ENCODE results near the gene SPACA9.

DNA sequence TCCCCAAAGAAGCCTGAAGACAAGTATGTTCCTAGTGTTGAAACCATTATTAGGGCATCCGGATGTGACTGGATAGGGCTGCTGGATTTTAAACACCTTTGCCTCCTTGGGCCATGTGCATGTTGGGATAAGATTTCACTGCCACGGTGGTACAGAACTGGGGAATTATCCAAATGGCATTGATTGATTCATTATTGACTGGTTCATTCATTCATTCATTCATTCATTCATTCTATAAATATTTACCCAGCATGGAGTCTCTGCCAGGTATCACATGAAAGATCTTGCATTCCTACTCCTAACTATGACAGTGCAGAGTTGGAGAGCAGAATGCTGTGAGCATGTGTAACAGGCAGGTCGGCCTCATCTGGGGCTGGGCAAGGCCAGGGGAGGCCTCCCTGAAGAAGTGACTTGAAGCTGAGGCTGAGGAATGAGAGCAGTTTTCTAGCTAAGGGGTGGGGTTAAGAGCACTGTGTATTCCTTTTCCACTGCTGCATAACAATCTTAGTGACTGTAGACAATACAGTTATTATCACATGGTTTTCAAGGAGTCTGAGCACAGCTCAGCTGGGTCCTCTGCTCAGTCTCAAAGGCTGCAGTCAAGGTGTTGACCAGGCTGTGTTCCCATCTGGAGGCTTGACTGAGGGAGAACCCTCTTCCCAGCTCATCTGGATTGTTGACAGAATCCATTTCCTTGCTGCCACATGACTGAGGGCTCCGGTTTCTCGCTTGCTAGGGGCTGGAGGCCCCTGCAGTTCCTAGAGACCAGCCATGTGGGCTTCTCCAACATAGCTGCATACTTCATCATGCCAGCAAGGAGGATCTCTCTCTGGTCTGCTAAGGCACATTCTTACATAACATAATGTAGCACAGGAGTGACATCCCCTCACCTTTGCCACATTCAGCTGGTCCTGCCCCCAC is 36.3 kb upstream of the SPACA9 start:
- TF ChIP-seq, protein P1, sequence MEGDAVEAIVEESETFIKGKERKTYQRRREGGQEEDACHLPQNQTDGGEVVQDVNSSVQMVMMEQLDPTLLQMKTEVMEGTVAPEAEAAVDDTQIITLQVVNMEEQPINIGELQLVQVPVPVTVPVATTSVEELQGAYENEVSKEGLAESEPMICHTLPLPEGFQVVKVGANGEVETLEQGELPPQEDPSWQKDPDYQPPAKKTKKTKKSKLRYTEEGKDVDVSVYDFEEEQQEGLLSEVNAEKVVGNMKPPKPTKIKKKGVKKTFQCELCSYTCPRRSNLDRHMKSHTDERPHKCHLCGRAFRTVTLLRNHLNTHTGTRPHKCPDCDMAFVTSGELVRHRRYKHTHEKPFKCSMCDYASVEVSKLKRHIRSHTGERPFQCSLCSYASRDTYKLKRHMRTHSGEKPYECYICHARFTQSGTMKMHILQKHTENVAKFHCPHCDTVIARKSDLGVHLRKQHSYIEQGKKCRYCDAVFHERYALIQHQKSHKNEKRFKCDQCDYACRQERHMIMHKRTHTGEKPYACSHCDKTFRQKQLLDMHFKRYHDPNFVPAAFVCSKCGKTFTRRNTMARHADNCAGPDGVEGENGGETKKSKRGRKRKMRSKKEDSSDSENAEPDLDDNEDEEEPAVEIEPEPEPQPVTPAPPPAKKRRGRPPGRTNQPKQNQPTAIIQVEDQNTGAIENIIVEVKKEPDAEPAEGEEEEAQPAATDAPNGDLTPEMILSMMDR (conservative IDR thresholded peaks at IDR 0.05; ENCODE audit: low read depth, low read length) = no peak
- TF ChIP-seq POLR2A (IDR thresholded peaks at IDR 0.05; ENCODE audit: low read depth, low read length) (no peak), USF2 (IDR thresholded peaks at IDR 0.05; ENCODE audit: low read depth, low read length) (no peak), RFX5 (IDR thresholded peaks at IDR 0.05; ENCODE audit: low read depth, low read length) (no peak), CEBPB (IDR thresholded peaks at IDR 0.05; ENCODE audit: low read depth, low read length) (no peak), CHD1 (IDR thresholded peaks at IDR 0.05; ENCODE audit: low read depth, low read length) (no peak), MAFK (IDR thresholded peaks at IDR 0.05; ENCODE audit: low read depth, low read length) (no peak), MXI1 (IDR thresholded peaks at IDR 0.05; ENCODE audit: borderline replicate concordance, low read depth, low read length) (no peak)
- TF ChIP-seq, protein P2, sequence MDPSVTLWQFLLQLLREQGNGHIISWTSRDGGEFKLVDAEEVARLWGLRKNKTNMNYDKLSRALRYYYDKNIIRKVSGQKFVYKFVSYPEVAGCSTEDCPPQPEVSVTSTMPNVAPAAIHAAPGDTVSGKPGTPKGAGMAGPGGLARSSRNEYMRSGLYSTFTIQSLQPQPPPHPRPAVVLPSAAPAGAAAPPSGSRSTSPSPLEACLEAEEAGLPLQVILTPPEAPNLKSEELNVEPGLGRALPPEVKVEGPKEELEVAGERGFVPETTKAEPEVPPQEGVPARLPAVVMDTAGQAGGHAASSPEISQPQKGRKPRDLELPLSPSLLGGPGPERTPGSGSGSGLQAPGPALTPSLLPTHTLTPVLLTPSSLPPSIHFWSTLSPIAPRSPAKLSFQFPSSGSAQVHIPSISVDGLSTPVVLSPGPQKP (IDR thresholded peaks at IDR 0.05; ENCODE audit: borderline replicate concordance, low read depth, low read length) = no peak
